H1 (cell line): ENCODE data around the gene MKNK2. TPM values are rescaled to one million over a fixed set of nuclear protein-coding genes. Genes with fewer than 3 reads are reported as not detected.

Experiments
- CHD7 ChIP-seq: fragments of 300-600 bp; sonication (generic); IDR thresholded peaks from 2 replicates; pipeline ENCODE4 v1.7.1; 2012; ENCODE audit warnings: low read length, moderate library complexity, mild to moderate bottlenecking, inconsistent platforms; ENCODE audit not compliant: insufficient replicate concordance
- EGR1 ChIP-seq: IDR thresholded peaks from 2 replicates; pipeline ENCODE4 v1.6.1; 2011; ENCODE audit warnings: low read depth, low read length, borderline replicate concordance
- HDAC2 ChIP-seq, 2 experiments: fragments of 300-600 bp in 1 of 2; sonication (generic) in 1 of 2; IDR thresholded peaks; 2 replicates each; pipeline ENCODE4 v1.6.1; 2011 to 2012; ENCODE audit warnings: low read depth in 2 of 2, low read length in 2 of 2, mild to moderate bottlenecking in 2 of 2, moderate library complexity in 2 of 2, borderline replicate concordance in 1 of 2, inconsistent platforms in 1 of 2
- RAD21 ChIP-seq, 2 experiments: IDR thresholded peaks in 1 of 2; conservative IDR thresholded peaks in 1 of 2; 2 replicates each; pipeline ENCODE4 v1.6.1; 2011; ENCODE audit warnings: low read depth in 2 of 2, low read length in 2 of 2, improper control_type of control experiment in 1 of 2, inconsistent platforms in 1 of 2, mild to moderate bottlenecking in 1 of 2, moderate library complexity in 1 of 2
- SIX5 ChIP-seq: IDR thresholded peaks from 2 replicates; pipeline ENCODE4 v1.6.1; 2011; ENCODE audit warnings: mild to moderate bottlenecking, low read depth, low read length
- SUZ12 ChIP-seq: fragments of 200-600 bp; sonication (generic); IDR thresholded peaks from 2 replicates; pipeline ENCODE4 v1.6.1; 2012; ENCODE audit warnings: mild to moderate bottlenecking, inconsistent platforms, low read length, moderate library complexity, mixed read lengths
- polyA plus RNA-seq, 7 experiments: library from polyadenylated mRNA; depleted of rRNA in 3 of 7; stranded (reverse) in 5 of 7; unstranded in 2 of 7; fragments of >200 nt in 5 of 7; fragments of 200-250 nt in 2 of 7; gene quantifications; 1 replicate in 5 of 7; 2 replicates in 1 of 7; 4 replicates in 1 of 7; pipeline versions ENCODE4 v1.2.1 to v1.2.3, GENCODE V29; 2011 to 2013; ENCODE audit warnings: missing spikeins in 2 of 7, mixed read lengths in 2 of 7
- total RNA-seq: library from RNA; stranded (reverse); fragmentation: NEBNext Ultra II Directional; extraction: Animal tissue kit (Norgen Biotek cat#: 25700); gene quantifications from 2 replicates; pipeline ENCODE4 v1.2.1, GENCODE V29; 2021

MKNK2 gene
- total and polyA plus RNA-seq, 2 of the 8 experiments (the other 6 are each of a cell fraction or from before 2014, with no cell fraction given) = 163 to 166 TPM

GRCh38 chr19:1998712-1999708 lies 52.0 kb downstream of the MKNK2 start (continued):
- TF ChIP-seq HDAC2 (IDR thresholded peaks at IDR 0.05; ENCODE audit: borderline replicate concordance in 1 of 2, low read depth in 2 of 2, low read length in 2 of 2) (no peak), RAD21 (IDR thresholded peaks at IDR 0.05 in 1 of 2, conservative IDR thresholded peaks at IDR 0.05 in 1 of 2; ENCODE audit: low read depth in 2 of 2, low read length in 2 of 2) (no peak), EGR1 (no peak), SUZ12 (no peak), CHD7 (no peak), SIX5 (no peak)
